Adrenal gland (tissue), 5 donors: ENCODE results near the gene KLHDC4.
"Not testable (repeated sequence)": the region's sequence is repeated elsewhere in the genome, so short reads cannot be mapped to it uniquely, and the experiment has no call there.

Experiments used
- CTCF ChIP-seq, 6 experiments: fragments of 450-650 bp in 4 of 6; fragments of 200-600 bp in 2 of 6; sonication (generic) in 1 of 6; IDR thresholded peaks; 1 replicate in 5 of 6; 2 replicates in 1 of 6; pipeline versions ENCODE4 v1.5.1 to v1.8.0; 2016 to 2021; ENCODE audit warnings: antibody characterized with exemption in 6 of 6, mild to moderate bottlenecking in 2 of 6, moderate library complexity in 1 of 6
- POLR2A ChIP-seq, 2 donors: fragments of 450-650 bp; IDR thresholded peaks; one replicate each; pipeline ENCODE4 v1.6.1; 2017; ENCODE audit warnings: antibody characterized with exemption in 2 of 2, mild to moderate bottlenecking in 2 of 2, moderate library complexity in 1 of 2
- donor health status: DM: no; HTN: no; CAD: no.

DNA sequence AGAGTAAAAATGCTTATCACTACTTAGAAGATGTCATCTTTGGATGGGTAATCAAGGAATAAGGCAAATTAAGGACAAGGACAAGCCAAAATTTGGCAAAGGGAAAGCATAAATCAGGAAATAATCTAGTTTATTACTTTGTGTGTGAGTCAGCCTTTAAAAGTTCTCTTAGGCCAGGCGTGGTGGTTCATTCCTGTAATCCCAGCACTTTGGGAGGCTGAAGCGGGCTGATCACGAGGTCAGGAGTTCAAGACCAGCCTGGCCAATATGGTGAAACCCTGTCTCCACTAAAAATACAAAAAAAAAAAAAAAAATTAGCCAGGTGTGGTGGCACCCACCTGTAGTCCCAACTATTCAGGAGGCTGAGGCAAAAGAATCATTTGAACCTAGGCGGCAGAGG lies 1.7 kb upstream of the KLHDC4 start:
- TF ChIP-seq CTCF, POLR2A (IDR thresholded peaks at IDR 0.05): not testable (repeated sequence)
